Fibroblast of skin of left biceps (primary cell): ENCODE results near the gene PHF21A.

Source experiments
- DNase-seq, 2 experiments: peaks; one replicate each; pipeline ENCODE4 v3.0.0-alpha.2; 2013; ENCODE audit warnings: low read depth in 2 of 2

PHF21A gene

GRCh38 chr11:46121301-46121723 lies at the start of gene PHF21A:
PHF21A (minus strand) TSS chr11:46121454; CDS start chr11:46084219, 37,235 bp downstream.
- peak; percentile 92 to 94 for DNase-seq

GRCh38 chr11:46170797-46171196 lies 49.5 kb upstream of the PHF21A start:
- DNase-seq, result no peak

- DNase-seq, result no peak
Observed at GRCh38 chr11:46162700-46163099, 41.4 kb upstream of the PHF21A start.

- DNase-seq, result no peak
Observed at GRCh38 chr11:46161201-46161600, 39.9 kb upstream of the PHF21A start.

- DNase-seq, result no peak
Observed at GRCh38 chr11:46160100-46160499, 38.8 kb upstream of the PHF21A start.

- no peak for DNase-seq
Observed at GRCh38 chr11:46159680-46160079, 38.4 kb upstream of the PHF21A start.

GRCh38 chr11:46149826-46150225 lies 28.6 kb upstream of the PHF21A start:
- no peak for DNase-seq

- DNase-seq, result no peak
Observed at GRCh38 chr11:46149342-46149741, 28.1 kb upstream of the PHF21A start.

GRCh38 chr11:46144741-46145140 lies 23.5 kb upstream of the PHF21A start:
- DNase-seq, result no peak

- no peak for DNase-seq
Observed at GRCh38 chr11:46143049-46143806, 22.0 kb upstream of the PHF21A start.

GRCh38 chr11:46142561-46142960 lies 21.3 kb upstream of the PHF21A start:
- no peak for DNase-seq

- DNase-seq, result no peak
Observed at GRCh38 chr11:46141597-46141996, 20.3 kb upstream of the PHF21A start.

- DNase-seq, result no peak
Observed at GRCh38 chr11:46134540-46134939, 13.3 kb upstream of the PHF21A start.

- no peak for DNase-seq
Observed at GRCh38 chr11:46134061-46134460, 12.8 kb upstream of the PHF21A start.

- no peak for DNase-seq
Observed at GRCh38 chr11:46133119-46133518, 11.9 kb upstream of the PHF21A start.

GRCh38 chr11:46130286-46130940 lies 9.2 kb upstream of the PHF21A start:
- no peak for DNase-seq

- DNase-seq, result no peak
Observed at GRCh38 chr11:46129133-46129532, 7.9 kb upstream of the PHF21A start.

GRCh38 chr11:46127150-46127638 lies 5.9 kb upstream of the PHF21A start:
- peak in 1 of 2 experiments; percentile 27 for DNase-seq

GRCh38 chr11:46125284-46125683 lies 4.0 kb upstream of the PHF21A start:
- no peak for DNase-seq

- no peak for DNase-seq
Observed at GRCh38 chr11:46122945-46123715, 1.9 kb upstream of the PHF21A start.

- peak; percentile 89 to 90 for DNase-seq
Observed at GRCh38 chr11:46121724-46122477, 647 bp upstream of the PHF21A start.
